ENCODE measurements around the gene MFGE8.
A peak's percentile ranks its signal among the peaks of the same experiment; 100 is the strongest.

The MFGE8 gene

DNA sequence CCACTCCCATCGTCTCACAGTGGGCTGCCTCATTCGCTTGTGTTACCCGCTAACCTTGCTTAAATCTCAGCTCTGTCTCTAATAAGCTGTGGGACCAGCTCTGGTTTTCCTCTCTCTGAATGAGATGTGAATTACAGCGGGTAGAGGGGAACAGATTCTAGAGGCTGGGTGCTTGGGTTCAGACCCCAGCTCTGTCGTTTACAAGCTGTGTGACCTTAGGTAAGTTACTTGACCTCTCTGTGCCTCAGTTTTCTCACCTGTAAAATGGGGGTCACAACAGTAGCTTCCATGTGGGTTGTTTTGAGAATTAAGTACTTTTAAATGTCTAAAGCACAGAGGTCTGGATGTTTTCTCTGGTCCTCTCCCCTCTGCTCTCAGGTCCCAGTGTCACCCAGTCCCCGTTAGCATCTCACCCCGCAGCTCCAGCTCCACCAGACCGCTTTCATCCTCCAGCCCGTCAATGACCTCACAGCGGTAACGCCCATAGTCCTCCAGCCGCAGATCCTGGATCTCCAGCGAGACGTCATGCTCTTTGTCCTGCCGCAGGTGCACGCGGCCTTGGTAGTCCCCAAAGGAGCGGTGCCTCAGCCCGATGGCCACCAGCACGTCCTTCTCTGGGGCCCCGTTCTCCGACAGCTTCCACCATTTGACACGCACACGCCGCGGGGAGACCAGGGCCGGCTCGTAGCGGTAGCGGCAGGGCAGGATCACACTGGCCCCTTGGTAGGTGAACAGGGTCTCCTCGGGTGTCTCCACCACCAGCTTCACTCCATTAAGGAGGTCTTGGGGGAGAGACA lies 32.0 kb downstream of the MFGE8 start:
- Histone ChIP-seq H3K9ac (ENCODE audit: low read length) (no peak overlapping the region), H3K36me3 (ENCODE audit: control insufficient read depth in 1 of 2, insufficient read depth in 2 of 2, low read depth in 1 of 2, low read length in 2 of 2) (no peaks in the 10 kb centered on the region), H3K4me1 (ENCODE audit: control insufficient read depth, insufficient read depth, low read depth, low read length) (peaks cover 5% of the 10 kb centered on the region), H3K4me3 (ENCODE audit: insufficient read depth in 1 of 2, low read depth in 1 of 2, low read length in 2 of 2) (no peak overlapping the region), H3K9me3 (ENCODE audit: control insufficient read depth, low read length) (no peaks in the 10 kb centered on the region), H3K4ac (ENCODE audit: low read depth in 1 of 2, low read length in 2 of 2) (no peak overlapping the region), H2BK15ac (ENCODE audit: low read depth, poor library complexity, severe bottlenecking) (no peak overlapping the region), H3K4me2 (ENCODE audit: low read length, poor library complexity, severe bottlenecking) (no peak overlapping the region), H3K14ac (ENCODE audit: low read length in 2 of 2) (no peak overlapping the region), H2AFZ (ENCODE audit: low read depth, low read length) (no peak overlapping the region), H2BK120ac (ENCODE audit: low read depth, low read length) (no peak overlapping the region), H3K79me1 (replicated peaks; ENCODE audit: low read length, poor library complexity, severe bottlenecking) (no peaks in the 10 kb centered on the region), H3K27ac (ENCODE audit: low read length, poor library complexity, severe bottlenecking) (no peak overlapping the region), H4K8ac (ENCODE audit: low read length) (no peak overlapping the region), H3K27me3 (ENCODE audit: control insufficient read depth in 1 of 2, insufficient read depth in 1 of 2, low read length in 2 of 2) (no peaks in the 10 kb centered on the region), H3K18ac (ENCODE audit: low read depth in 1 of 2, low read length in 2 of 2) (no peak overlapping the region), H3K23ac (ENCODE audit: low read length in 2 of 2) (no peak overlapping the region), H2BK5ac (ENCODE audit: low read depth, low read length, poor library complexity, severe bottlenecking) (no peak overlapping the region), H4K91ac (ENCODE audit: low read length) (no peak overlapping the region), H2AK5ac (ENCODE audit: low read length, severe bottlenecking) (no peak overlapping the region), H2BK12ac (ENCODE audit: low read length in 2 of 2) (no peak overlapping the region)
- 98% methylated on average over 31 of the region's 31 CpGs for WGBS
- DNase-seq = no peak

DNA sequence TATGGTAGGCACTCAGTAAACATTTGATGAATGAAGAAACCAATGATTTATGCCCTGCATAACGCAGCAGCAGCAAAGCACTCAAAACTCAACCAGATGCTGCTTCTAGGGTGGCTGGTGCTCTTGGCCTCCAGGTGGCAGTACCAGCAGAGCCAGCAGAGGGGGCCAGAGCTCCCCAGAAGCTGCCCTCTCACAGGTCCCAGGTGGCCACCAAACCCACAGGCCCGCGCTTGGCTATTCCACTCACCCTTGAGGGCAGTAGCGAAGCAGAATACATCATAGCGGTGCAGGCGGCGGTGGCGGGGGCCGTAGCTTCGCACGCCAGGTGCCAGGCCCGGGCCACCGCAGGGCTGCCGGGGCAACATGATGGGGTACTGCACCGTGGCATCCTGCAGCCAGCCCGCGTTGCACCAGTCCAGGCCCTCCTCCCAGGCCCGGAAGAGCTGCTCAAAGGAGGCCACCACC lies 34.4 kb downstream of the MFGE8 start:
- Histone ChIP-seq H2BK120ac (ENCODE audit: low read depth, low read length) (no peak overlapping the region), H4K91ac (ENCODE audit: low read length) (no peak overlapping the region)
- WGBS = 70% methylated on average over 18 of the region's 18 CpGs

DNA sequence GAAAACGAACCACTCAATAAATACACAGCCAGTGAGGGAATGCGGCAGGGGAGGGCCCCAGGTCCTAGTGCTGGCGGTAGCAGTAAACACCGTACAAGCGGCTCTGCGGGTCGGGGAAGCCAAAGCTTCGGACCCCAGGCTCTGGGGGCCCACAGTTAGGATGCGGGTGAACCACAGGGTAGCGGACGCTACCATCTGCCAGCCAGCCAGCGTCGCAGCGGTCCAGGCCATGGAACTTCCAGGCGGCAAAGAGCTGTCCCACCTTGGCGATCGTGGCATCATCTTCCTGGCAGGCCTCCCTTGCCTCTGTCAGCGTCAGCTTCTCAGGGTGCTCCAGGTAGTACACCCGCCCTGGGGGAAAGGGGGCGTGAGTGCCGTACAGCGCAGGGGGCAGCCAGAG lies 35.3 kb downstream of the MFGE8 start:
- no peaks in the 10 kb centered on the region for H3K9me3 ChIP-seq (ENCODE audit: control insufficient read depth, low read length)
- no peak overlapping the region for H3K4me3 ChIP-seq (ENCODE audit: insufficient read depth in 1 of 2, low read depth in 1 of 2, low read length in 2 of 2)
- H3K36me3 ChIP-seq (ENCODE audit: control insufficient read depth in 1 of 2, insufficient read depth in 2 of 2, low read depth in 1 of 2, low read length in 2 of 2) = no peaks in the 10 kb centered on the region
- no peak overlapping the region for H3K18ac ChIP-seq (ENCODE audit: low read depth in 1 of 2, low read length in 2 of 2)
- H2BK120ac ChIP-seq (ENCODE audit: low read depth, low read length) = no peak overlapping the region
- H2BK12ac ChIP-seq (ENCODE audit: low read length in 2 of 2) = no peak overlapping the region
- no peak overlapping the region for H4K91ac ChIP-seq (ENCODE audit: low read length)
- no peak overlapping the region for H2BK15ac ChIP-seq (ENCODE audit: low read depth, poor library complexity, severe bottlenecking)
- H3K27me3 ChIP-seq (ENCODE audit: control insufficient read depth in 1 of 2, insufficient read depth in 1 of 2, low read length in 2 of 2) = peaks cover 17 to 21% of the 10 kb centered on the region in 2 experiments
- no peak overlapping the region for H3K9ac ChIP-seq (ENCODE audit: low read length)
- H3K79me1 ChIP-seq (replicated peaks; ENCODE audit: low read length, poor library complexity, severe bottlenecking) = no peaks in the 10 kb centered on the region
- 93% methylated on average over 22 of the region's 22 CpGs for WGBS
- no peak overlapping the region for H3K4ac ChIP-seq (ENCODE audit: low read depth in 1 of 2, low read length in 2 of 2)
- H2AK5ac ChIP-seq (ENCODE audit: low read length, severe bottlenecking) = no peak overlapping the region
- no peak overlapping the region for H3K14ac ChIP-seq (ENCODE audit: low read length in 2 of 2)
- H2AFZ ChIP-seq (ENCODE audit: low read depth, low read length) = no peak overlapping the region
- H3K4me1 ChIP-seq (ENCODE audit: control insufficient read depth, insufficient read depth, low read depth, low read length) = peaks cover 2% of the 10 kb centered on the region
- H2BK5ac ChIP-seq (ENCODE audit: low read depth, low read length, poor library complexity, severe bottlenecking) = no peak overlapping the region
- no peak overlapping the region for H3K27ac ChIP-seq (ENCODE audit: low read length, poor library complexity, severe bottlenecking)
- no peak overlapping the region for H3K4me2 ChIP-seq (ENCODE audit: low read length, poor library complexity, severe bottlenecking)
- H4K8ac ChIP-seq (ENCODE audit: low read length) = no peak overlapping the region
- DNase-seq = no peak
- H3K23ac ChIP-seq (ENCODE audit: low read length in 2 of 2) = no peak overlapping the region

More for the DNA sequence above, 34.4 kb downstream of the MFGE8 start:
- H3K4me2 ChIP-seq (ENCODE audit: low read length, poor library complexity, severe bottlenecking) = no peak overlapping the region
- no peak overlapping the region for H3K4ac ChIP-seq (ENCODE audit: low read depth in 1 of 2, low read length in 2 of 2)
- no peak overlapping the region for H2AK5ac ChIP-seq (ENCODE audit: low read length, severe bottlenecking)
- peaks cover 5% of the 10 kb centered on the region for H3K4me1 ChIP-seq (ENCODE audit: control insufficient read depth, insufficient read depth, low read depth, low read length)
- DNase-seq = peak; percentile 48
- no peak overlapping the region for H3K4me3 ChIP-seq (ENCODE audit: insufficient read depth in 1 of 2, low read depth in 1 of 2, low read length in 2 of 2)
- peak overlapping the region in 1 of 2 experiments; percentile 21 for H2BK12ac ChIP-seq (ENCODE audit: low read length in 2 of 2)
- no peaks in the 10 kb centered on the region for H3K79me1 ChIP-seq (replicated peaks; ENCODE audit: low read length, poor library complexity, severe bottlenecking)
- H2BK15ac ChIP-seq (ENCODE audit: low read depth, poor library complexity, severe bottlenecking) = no peak overlapping the region
- peaks cover 8 to 12% of the 10 kb centered on the region in 2 experiments for H3K27me3 ChIP-seq (ENCODE audit: control insufficient read depth in 1 of 2, insufficient read depth in 1 of 2, low read length in 2 of 2)
- H3K27ac ChIP-seq (ENCODE audit: low read length, poor library complexity, severe bottlenecking) = no peak overlapping the region
- no peak overlapping the region for H3K18ac ChIP-seq (ENCODE audit: low read depth in 1 of 2, low read length in 2 of 2)
- H3K14ac ChIP-seq (ENCODE audit: low read length in 2 of 2) = no peak overlapping the region
- H2BK5ac ChIP-seq (ENCODE audit: low read depth, low read length, poor library complexity, severe bottlenecking) = no peak overlapping the region
- no peak overlapping the region for H4K8ac ChIP-seq (ENCODE audit: low read length)
- H3K9me3 ChIP-seq (ENCODE audit: control insufficient read depth, low read length) = no peaks in the 10 kb centered on the region
- no peaks in the 10 kb centered on the region for H3K36me3 ChIP-seq (ENCODE audit: control insufficient read depth in 1 of 2, insufficient read depth in 2 of 2, low read depth in 1 of 2, low read length in 2 of 2)
- H2AFZ ChIP-seq (ENCODE audit: low read depth, low read length) = no peak overlapping the region
- no peak overlapping the region for H3K9ac ChIP-seq (ENCODE audit: low read length)
- H3K23ac ChIP-seq (ENCODE audit: low read length in 2 of 2) = no peak overlapping the region

DNA sequence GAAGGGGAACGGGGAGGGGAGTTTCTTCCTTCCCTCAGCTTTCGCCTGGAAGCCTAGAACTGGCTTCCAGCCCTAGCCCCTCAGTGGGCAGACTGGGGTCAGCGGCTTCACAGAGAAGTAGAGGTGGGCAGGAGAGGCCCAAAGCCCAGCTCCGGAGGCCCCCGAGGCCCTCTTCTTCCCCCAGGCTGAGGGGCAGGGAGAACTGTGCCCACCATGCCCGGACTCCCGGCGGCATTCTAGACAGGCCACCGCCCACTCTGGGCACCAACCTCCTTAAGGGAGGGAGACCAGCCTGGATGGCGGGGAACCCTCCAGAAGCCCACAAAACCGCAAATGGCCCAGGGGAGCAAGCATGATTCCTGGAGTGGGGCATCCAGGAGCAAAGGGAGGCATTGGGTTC lies 35.8 kb downstream of the MFGE8 start:
- Histone ChIP-seq H2BK12ac (ENCODE audit: low read length in 2 of 2) (no peak overlapping the region), H2AK5ac (ENCODE audit: low read length, severe bottlenecking) (no peak overlapping the region), H2BK5ac (ENCODE audit: low read depth, low read length, poor library complexity, severe bottlenecking) (no peak overlapping the region), H2AFZ (ENCODE audit: low read depth, low read length) (no peak overlapping the region), H2BK120ac (ENCODE audit: low read depth, low read length) (no peak overlapping the region), H3K4me3 (ENCODE audit: insufficient read depth in 1 of 2, low read depth in 1 of 2, low read length in 2 of 2) (no peak overlapping the region), H3K18ac (ENCODE audit: low read depth in 1 of 2, low read length in 2 of 2) (no peak overlapping the region), H4K91ac (ENCODE audit: low read length) (no peak overlapping the region), H3K79me1 (replicated peaks; ENCODE audit: low read length, poor library complexity, severe bottlenecking) (no peaks in the 10 kb centered on the region), H3K9me3 (ENCODE audit: control insufficient read depth, low read length) (no peaks in the 10 kb centered on the region), H3K36me3 (ENCODE audit: control insufficient read depth in 1 of 2, insufficient read depth in 2 of 2, low read depth in 1 of 2, low read length in 2 of 2) (no peaks in the 10 kb centered on the region), H3K27ac (ENCODE audit: low read length, poor library complexity, severe bottlenecking) (no peak overlapping the region), H3K27me3 (ENCODE audit: control insufficient read depth in 1 of 2, insufficient read depth in 1 of 2, low read length in 2 of 2) (peaks cover 22 to 26% of the 10 kb centered on the region in 2 experiments), H3K9ac (ENCODE audit: low read length) (no peak overlapping the region), H3K23ac (ENCODE audit: low read length in 2 of 2) (no peak overlapping the region), H3K4me2 (ENCODE audit: low read length, poor library complexity, severe bottlenecking) (no peak overlapping the region), H2BK15ac (ENCODE audit: low read depth, poor library complexity, severe bottlenecking) (no peak overlapping the region), H3K4ac (ENCODE audit: low read depth in 1 of 2, low read length in 2 of 2) (no peak overlapping the region), H4K8ac (ENCODE audit: low read length) (no peak overlapping the region), H3K14ac (ENCODE audit: low read length in 2 of 2) (no peak overlapping the region), H3K4me1 (ENCODE audit: control insufficient read depth, insufficient read depth, low read depth, low read length) (peaks cover 2% of the 10 kb centered on the region)
- no peak for DNase-seq
- WGBS = 92% methylated on average over 11 of the region's 11 CpGs
